Measurements from ENCODE around the gene FOXL1.

FOXL1 gene

GRCh38 chr16:86549076-86549892 is 29.1 kb upstream of the FOXL1 start:
- DNase-seq (ENCODE audit: low read depth in 2 of 2), result no peak

DNA sequence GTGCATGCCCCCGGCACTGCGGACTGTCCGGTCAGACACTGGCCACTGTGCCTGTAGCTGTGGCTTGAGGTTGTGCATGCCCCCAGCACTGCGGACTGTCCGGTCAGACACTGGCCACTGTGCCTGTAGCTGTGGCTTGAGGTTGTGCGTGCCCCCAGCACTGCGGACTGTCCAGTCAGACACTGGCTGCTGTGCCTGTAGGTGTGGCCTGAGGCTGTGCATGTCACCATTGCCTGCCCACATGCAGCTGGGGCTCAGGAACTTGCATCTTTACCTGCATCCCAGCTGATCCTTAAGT is 28.5 kb upstream of the FOXL1 start:
- DNase-seq (ENCODE audit: low read depth in 2 of 2), result no peak

GRCh38 chr16:86550281-86550680 is 28.1 kb upstream of the FOXL1 start:
- DNase-seq (ENCODE audit: low read depth in 2 of 2), result no peak

DNA sequence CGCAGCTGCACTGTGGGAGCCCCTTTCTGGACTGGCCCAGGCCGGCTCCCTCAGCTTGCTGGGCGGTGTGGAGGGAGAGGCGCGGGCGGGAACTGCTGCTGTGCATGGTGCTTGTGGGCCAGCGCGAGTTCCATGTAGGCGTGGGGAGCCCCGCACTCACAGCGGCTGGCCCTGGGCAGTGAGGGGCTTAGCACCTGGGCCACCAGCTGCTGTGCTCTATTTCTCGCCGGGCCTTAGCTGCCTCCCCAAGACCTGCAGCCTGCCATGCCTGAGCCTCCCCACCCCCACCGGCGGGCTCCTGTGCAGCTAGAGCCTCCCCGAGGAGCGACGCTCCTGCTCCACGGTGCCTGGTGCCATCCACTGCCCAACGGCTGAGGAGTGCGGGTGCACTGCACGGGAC is 25.0 kb upstream of the FOXL1 start:
- DNase-seq (ENCODE audit: low read depth in 2 of 2), result no peak

GRCh38 chr16:86554599-86554916 is 23.8 kb upstream of the FOXL1 start:
- DNase-seq (ENCODE audit: low read depth in 2 of 2), result no peak

DNA sequence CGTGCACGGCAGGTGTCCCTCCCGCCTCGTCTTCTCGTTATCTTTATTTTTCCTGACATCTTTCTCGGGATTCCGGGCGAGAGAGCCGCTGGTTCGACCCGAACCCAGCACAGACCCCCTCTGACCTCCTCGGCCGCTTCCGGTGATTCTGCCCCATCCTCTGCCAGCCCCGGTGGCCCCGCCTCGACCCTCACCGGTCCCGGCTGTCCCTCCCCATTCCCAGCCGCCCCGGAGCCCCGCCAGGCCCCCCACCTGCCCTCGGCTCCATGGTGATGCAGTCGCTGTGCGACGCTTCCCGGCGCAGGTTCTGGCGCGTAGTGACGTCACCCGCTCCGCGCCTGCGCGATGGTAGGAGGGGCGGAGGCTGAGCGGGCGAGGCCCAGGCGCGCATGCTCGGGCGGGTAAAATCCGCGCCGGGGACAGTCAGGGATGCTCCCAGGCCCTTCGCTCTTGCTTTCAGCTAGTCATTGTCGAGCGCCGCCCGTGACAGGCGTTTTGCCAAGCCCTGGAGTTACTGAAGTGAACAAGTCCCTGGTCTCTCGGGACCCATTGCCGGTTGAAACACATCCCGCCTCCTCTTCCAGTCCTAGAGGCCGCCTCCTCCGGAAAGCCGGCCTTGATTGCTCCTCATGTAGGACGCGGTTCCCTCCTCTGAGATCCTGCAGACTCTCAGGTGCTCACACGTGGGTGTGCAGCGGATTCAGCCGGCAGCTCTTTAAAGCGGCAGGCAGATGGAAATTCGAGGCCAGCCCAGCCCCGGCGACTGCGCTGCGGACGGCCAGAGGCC is 23.2 kb upstream of the FOXL1 start, which contains the start of gene MTHFSD:
TSS of gene MTHFSD (minus strand) at position 319 of the 787 bp plus-strand sequence. CDS start at position 268, 51 bp downstream.
- peak; percentile 92 to 95 for DNase-seq (ENCODE audit: low read depth in 2 of 2)

DNA sequence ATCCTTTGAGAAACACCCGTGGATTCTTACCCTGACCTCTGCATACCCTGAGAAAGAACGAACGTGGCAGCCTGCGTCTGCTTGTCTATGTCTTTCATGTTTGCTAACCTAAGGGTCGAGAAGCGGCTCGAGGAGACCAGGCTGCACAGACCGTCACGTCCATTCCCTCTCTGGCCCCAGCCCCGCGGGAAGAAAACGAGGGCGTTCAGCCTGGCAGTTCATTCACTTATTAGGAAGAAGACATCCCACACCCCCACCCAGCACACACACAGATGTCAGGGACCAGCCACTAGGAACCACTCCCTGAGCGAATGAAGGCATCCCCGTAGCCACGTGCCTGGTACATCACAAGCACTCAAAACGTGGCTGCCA is 22.7 kb upstream of the FOXL1 start:
- no peak for DNase-seq (ENCODE audit: low read depth in 2 of 2)

- DNase-seq (ENCODE audit: low read depth in 2 of 2), result no peak
Measured at GRCh38 chr16:86556576-86556975, 21.8 kb upstream of the FOXL1 start.

GRCh38 chr16:86557587-86557986 is 20.8 kb upstream of the FOXL1 start:
- DNase-seq (ENCODE audit: low read depth in 2 of 2), result no peak

GRCh38 chr16:86558355-86559193 is 19.8 kb upstream of the FOXL1 start:
- no peak for DNase-seq (ENCODE audit: low read depth in 2 of 2)

- no peak for DNase-seq (ENCODE audit: low read depth in 2 of 2)
Measured at GRCh38 chr16:86559802-86560305, 18.5 kb upstream of the FOXL1 start.

GRCh38 chr16:86562356-86562755 is 16.0 kb upstream of the FOXL1 start:
- no peak for DNase-seq (ENCODE audit: low read depth in 2 of 2)

DNA sequence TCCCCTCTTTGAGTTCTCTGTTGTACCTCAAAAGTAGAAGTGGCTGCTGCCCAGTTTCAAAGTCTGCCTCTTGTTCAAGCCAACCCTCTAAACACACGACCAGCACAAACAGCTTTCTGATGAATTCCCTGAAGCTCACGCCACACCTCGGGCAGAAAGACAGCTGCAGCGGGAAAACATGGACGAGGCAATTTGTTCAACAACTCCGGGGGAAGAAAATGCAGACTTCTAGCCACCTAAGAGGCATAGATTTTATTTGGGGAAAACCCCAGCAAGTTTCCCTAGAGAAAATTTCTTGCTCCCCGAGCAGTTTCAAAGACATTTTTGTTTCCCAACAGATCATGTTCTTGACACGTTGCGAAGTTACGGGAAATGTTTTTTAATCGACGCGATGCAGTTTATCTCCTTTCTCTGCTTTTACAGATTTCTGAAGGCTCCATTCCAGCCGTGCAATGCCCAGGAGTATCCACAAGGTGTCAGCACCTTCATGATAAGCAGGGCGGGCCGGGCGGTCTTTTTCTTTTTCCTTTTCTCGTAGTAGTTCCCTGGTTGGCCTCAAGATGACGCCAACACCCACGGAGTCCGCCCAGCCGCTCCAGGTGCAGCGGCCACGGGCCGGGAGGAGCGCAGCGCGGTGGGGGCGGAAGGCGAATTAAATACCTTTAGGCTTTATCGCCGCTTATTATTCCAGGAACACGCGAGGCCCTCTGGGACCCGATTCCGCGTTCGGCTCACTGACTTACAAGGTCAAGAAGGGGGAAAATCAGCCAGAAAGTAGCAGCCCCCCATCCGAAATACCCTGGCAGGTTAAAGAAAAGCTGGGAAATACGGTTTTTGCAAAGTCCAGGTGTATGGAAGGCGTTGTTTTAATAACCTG is 14.6 kb upstream of the FOXL1 start:
- peak; percentile 54 to 76 for DNase-seq (ENCODE audit: low read depth in 2 of 2)

DNA sequence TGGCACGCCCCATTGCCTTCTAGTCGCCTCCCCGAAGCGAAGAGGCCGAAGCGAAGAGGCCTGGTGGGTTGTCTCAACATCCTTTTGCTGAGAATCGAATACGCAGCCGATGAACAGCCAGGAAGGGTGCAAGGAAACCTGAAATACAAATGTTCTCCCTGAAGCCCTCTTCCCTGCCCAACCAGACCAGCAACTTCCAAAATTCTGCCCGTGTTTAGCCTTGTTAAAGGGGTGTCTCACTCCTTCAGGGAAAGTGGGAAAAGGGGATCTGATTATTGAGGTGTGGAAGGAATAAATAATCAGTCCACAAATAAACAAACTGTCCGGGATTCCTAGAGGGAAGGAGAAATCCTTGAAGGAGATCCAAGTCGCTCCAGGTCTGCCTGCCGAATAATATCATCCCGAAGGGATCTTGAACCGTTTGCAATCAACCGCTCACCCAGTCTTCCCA is 13.1 kb upstream of the FOXL1 start:
- DNase-seq (ENCODE audit: low read depth in 2 of 2), result no peak

GRCh38 chr16:86565644-86566511 is 12.5 kb upstream of the FOXL1 start:
- DNase-seq (ENCODE audit: low read depth in 2 of 2), result no peak

- DNase-seq (ENCODE audit: low read depth in 2 of 2), result no peak
Measured at GRCh38 chr16:86566601-86566965, 11.8 kb upstream of the FOXL1 start, which contains the start of gene FOXC2. FOXC2 (plus strand) TSS chr16:86566829; CDS start chr16:86567336, 507 bp downstream.

GRCh38 chr16:86566966-86567700 is 11.2 kb upstream of the FOXL1 start:
- DNase-seq (ENCODE audit: low read depth in 2 of 2), result no peak

GRCh38 chr16:86567701-86568581 is 10.4 kb upstream of the FOXL1 start:
- DNase-seq (ENCODE audit: low read depth in 2 of 2), result no peak

Data from stimulated activated CD4-positive, alpha-beta T cell treated with anti-CD3 and anti-CD28 coated beads, Interleukin-1b, Interleukin-23, amount 100 ng/mL, for 1 hour (primary cell).